Esophagus mucosa (tissue), 1 donor: Measurements from ENCODE around the gene MMP12. TPM values are rescaled to one million over a fixed set of nuclear protein-coding genes. Genes with fewer than 3 reads are reported as not detected.

ENCODE experiments used
- ATAC-seq: fragments of 200-7000 bp; cut with Tn5 transposase; one replicate; pipeline ENCODE4 v1.9.1; 2020
- total RNA-seq: library from RNA; stranded (reverse); gene quantifications from one replicate; pipeline ENCODE4 v1.2.4, GENCODE V29; 2023
- donor health status: DM: yes; HTN: yes; CAD: no.

MMP12 gene
- total RNA-seq, 1 donor from 2014 or later: 0.16 TPM

DNA sequence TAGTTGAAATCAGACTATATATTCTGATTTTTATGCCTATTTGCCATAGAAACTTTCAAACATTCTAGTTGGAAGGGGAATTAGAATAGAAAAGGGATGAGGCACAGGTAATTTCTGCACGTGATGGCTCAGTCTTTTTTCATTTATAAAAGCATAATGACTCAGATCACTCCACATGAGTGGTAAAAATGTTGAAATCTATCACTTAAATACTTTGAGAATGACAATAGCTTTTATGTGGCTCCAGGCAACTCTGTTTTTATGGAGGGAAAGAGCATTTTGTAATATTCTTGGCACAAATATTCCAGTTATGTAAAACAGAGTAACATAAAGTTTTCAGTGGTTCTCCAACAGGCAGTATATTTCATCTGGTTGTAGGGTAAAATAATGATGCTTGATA lies 25.5 kb downstream of the MMP12 start:
- ATAC-seq: no peak

DNA sequence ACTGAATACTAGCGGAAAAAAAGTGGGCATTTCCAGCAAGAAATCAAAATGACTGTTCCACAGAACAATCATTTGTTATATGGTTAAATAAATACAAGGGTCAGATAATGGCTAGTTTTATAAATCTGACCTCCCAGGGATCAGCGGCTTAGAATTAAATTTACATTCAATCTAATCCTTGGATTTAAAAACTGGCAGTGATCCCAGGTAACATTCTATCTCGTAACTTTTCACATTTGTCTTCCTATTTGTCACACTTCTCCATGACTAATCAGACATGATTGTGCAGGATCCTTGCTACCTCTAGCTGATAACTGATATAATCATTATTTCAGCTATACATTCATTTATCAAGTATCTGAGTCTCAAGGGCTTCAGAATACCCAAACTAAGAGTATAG lies 28.5 kb downstream of the MMP12 start:
- ATAC-seq: no peak

DNA sequence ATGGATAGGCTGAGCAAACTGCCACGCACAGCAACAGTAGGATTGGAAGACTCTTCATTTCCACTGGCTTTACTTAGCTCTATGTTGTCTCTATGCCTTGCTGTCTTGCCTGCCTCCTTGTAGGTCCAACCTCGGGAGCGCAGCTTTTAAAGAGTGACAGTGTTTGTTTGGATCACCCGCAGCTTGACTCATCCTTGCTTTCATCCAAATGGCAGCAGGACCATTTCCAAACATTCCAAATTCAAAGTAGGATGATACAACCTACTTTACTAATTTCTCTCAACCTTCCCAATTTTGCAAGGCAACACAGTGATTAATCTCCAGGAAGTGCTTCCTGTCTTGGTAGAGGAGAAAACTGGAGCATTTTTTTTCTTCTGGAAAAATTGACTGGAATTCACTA lies 31.3 kb downstream of the MMP12 start, which contains the start of gene MMP3:
Gene MMP3 (minus strand): TSS at position 121 of the 400 bp plus-strand sequence. CDS start 63 bp downstream, at position 58.
- no peak for ATAC-seq

DNA sequence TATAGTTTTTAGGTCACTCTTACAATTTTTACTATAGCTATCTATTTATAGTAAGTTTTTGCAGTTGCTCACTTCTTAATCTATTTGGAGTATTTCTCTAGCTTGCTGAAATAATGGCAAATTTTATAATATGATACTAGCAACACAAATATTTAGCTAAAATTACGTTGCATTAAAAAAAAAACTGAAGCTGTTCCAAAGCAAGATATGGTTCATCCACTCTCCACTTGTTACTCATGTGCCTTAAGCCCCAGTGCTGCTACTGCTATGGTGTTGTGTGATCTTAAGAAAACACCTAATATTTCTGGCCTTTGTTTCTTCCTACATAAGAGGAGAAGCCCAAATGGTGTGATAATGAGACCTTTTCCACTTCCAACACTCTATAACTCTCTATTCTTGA lies 31.9 kb downstream of the MMP12 start:
- ATAC-seq: no peak

DNA sequence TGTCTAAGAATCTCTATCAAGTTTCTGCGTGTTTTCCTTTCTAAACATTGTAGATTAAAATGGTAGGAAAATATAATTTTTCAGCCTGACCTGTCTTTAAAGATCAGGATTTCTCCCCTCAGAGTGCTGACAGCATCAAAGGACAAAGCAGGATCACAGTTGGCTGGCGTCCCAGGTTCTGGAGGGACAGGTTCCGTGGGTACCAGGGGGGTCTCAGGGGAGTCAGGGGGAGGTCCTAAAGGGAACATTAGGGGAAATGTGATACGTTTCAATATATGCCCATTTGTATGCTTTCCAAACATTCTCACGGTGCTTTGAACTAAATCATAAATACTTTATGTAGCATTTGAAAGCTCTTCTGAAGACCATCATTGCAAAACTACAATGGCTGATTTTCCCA lies 34.8 kb downstream of the MMP12 start:
- ATAC-seq: no peak

DNA sequence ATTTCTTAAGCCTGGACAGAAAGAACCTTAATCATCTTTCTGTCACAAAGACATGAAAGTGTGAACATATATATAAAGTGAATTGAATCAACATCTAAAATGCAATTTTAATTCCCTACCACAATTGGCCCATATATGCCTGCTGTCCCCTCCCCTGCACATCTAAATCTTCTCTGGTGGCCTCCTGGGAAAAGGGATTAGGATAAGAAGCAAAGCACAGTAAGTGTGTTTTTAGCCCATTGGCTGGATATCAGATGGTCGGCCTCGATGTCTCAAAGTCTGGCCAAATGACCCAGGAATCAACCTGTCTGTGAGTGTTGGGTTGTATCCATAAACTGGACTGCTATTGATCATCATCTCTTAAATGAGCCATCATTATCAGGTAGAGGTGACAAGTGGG lies 37.1 kb downstream of the MMP12 start:
- ATAC-seq: no peak

DNA sequence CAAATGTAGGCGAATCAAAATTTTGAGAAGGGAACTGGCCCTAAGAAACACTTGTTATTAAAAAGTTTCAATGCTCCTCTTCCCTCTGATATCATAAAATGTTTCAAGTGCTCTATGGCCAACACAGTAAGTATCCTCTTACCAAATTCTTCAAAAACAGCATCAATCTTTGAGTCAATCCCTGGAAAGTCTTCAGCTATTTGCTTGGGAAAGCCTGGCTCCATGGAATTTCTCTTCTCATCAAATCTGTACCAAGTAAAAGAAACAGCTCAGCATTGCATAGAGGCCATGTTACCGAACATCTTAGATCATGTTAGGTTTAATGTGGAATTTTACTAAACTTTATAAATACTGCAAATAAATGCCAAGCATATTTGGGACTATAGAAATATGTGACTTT lies 37.6 kb downstream of the MMP12 start:
- ATAC-seq: no peak

DNA sequence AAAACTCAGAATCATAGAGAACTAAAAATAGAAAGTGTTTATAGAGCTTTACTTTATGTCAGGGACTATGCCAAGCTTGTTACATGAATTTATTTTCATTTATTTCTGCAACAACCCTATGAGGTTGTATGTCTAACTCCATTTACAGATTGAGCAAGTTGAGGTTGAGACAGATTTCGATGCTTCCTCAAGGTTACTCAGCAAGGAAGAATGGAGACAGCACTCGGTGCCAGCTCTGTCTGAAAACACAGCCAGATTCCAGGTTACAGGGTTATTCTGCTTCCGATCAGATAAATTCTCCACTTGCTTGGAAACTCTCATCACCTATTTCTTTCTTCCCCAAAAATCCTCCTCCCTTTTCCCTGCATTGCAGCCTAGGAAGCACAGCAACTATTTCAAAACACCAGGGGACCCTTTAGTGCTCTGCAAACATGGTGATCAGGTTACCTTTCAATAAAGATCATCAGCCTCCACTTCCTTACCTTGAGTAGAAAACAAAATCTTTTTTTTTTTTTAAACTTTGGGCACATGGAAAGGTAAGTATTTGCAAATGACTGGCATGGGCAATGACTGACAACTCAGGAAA lies 38.4 kb downstream of the MMP12 start:
- no peak for ATAC-seq

DNA sequence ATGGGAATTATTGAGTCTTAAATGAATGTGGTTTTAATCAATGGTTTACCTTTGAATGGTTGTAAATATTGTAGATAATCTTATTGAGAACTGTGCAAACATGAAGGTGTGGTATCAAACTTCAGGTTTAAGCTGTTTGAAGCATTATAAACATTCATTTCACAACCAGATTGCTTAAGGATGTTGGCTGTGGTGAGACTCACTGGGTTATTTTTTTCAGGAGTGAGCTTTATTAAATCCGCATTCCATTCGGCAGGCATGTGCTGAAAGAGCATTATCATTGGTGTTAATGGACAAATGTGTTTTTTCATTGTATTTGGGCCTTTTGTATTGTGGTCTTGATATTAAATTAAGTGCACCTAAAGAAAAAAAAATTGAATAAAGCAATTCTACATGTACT lies 41.1 kb downstream of the MMP12 start:
- no peak for ATAC-seq

DNA sequence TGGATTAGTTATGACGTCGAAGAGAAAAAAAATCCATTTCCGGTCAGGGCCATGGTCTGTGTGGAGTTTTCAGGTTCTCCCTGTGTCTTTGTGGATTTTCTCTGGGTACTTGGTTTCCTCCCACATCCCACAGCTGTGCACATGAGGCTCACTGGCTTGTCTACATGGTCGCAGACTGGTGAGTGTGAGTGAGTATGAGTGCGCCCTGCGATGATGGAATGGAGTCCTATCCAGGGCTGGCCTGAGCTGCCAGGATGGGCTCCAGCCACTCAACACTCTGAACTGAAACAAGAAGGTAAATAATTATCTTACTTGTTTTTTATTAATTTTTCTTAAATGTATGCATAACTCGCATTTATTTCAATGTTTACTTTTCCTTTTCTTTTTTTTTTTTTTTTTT lies 42.2 kb downstream of the MMP12 start:
- no peak for ATAC-seq

DNA sequence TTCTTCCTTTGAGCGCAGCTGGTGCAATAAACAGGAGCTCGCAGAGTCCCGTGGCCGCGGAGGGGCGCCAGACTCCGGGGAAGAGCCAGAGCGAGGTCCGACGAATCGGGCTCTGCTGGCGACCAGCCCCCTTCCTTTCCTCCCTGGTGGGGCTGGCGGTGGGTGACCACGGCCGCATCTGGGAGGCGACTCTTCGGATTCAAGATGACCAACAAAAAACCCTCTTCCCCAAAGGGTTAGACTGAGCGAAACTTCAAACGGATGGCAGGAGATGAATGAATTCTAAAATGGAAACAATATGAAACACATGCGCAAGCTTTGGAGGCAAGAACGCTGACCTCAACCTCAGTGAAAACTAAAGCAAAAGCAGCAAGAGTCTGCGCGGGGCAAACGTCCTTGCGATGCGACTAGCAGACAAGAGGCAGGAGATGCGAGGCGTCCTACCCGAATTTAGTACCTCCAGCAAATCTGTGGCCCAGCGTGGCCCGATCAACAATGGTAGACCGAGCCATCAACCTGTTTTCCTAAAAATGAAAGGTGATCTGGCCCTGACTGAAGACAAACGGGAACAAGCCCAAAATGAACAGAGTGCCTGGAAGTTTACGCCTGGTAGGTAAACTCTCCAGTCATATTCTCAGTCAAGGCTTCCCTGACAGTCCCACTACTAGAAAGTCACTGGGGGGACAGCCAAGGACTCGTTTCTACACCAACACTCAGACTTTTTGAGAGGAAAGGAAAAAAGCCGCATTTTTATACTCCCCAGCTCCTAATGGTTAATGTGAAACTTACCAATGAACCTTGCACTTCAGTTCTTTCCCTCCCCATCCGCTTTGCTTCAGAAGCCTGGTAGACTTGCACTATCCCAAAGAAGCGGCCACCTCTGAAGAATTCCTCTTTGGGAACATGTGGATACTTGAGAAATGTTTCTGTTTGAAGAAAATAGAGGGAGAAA lies 43.0 kb downstream of the MMP12 start:
- no peak for ATAC-seq

DNA sequence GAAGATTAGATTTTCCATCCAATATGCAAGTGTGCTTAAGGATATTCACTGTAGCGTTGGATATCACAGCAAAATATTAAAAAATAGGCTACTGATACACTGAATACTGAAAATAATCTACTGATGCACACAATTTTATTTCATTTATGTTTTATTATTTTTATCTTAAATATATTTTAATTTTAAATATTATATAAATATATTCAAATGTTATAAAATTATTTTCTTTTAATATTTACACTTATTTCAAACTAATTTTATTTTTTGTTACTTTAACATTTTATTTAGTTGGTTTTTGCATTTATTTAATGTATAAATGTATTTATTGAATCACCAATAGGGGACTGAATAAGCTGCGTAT lies 43.7 kb downstream of the MMP12 start:
- ATAC-seq: no peak

DNA sequence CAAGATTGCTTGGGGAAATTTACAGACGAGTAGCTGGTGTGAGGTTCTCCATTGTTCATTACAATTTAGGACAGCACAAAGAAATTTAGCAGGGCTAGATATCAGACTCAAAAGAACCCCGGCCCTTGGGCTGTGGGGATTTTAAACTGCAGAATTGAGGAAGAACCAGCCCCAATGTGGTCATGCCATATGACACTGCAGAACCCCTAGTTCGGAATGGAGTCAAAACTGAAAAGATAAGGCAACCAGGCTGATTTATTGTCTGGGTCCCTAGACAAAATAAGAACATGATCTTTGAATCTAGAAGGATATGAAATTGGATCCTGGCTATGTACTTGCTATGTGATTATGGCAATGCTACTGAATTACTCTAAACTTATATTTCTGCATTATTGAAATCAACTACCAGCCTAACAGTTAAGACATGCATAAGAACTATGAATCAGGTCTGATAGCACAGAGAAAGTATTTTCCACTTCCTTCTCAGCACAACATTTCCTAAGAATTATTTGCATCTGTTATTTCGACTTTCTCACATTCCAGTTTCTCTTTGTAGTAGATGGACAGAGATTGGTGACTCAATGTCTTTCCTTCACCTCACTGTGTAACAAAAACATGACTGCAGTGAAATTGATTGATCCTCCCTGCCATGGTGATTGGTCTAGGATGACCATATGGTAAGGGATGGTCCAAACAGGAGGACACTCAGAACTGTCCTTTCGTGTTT lies 44.6 kb downstream of the MMP12 start:
- no peak for ATAC-seq

DNA sequence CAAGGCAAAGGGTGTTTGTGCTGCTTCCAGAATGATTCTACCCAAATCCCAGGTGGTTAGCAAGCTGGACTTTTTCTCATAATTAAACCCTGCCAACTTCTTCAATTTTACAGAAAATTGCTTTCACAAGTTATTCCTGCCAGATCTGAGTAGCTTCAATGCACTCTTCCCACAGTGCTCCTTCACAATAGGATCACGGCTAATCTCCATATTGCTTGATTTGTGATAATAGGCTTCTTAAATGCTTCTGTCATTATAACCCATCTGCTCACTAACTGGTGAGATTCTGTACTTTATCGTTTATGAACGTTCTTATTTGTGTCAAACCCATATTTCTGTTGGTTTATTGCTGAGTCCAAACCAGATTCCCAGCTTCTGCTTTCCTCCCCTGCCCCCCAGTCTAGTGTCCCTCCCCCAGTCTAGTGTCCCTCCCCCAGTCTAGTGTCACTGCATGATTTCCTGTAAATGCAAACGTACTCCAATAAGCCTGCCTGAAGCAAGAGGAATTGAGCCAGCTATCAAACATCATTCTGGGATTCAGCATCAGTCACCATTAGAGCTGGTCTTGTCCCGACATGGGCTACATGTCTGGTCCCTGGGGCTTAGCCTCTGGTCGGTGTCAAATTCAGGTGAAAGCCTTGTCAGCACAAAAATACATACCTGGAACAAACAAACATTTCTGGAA lies 45.3 kb downstream of the MMP12 start:
- no peak for ATAC-seq

DNA sequence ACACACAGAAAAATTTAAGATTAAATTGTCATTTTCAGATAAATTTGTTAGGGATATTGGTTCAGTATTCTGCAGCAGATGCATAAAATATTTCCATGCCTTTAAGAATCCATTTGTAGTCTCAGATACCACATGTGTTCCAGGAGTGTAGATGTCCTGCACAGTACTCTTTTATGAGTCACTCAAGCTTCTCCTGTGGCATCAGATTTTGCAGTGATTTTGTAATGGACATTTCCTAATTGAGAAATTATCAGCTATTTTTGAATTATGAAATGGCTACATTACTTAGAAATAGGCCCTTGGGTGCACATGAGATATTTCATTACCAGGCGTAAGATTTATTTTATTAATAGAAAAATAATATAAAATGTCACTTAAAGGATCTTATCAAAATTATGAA lies 50.2 kb downstream of the MMP12 start:
- no peak for ATAC-seq

DNA sequence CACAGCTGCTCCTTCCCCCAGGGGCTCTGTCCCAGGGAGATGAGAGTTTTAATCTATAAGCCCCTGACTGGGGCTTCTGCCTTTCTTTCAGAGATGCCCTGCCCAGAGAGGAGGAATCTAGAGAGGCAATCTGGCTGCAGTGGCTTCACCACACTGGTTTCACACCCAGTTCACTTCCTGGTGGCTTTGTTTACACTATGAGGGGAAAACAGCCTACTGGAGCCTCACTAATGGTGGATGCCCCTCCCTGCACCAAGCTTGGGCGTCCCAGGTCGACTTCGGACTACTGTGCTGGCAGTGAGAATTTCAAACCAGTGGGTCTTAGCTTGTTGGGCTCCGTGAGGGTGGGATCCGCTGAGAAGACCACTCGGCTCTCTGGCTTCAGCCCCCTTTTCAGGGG lies 55.3 kb downstream of the MMP12 start:
- no peak for ATAC-seq

DNA sequence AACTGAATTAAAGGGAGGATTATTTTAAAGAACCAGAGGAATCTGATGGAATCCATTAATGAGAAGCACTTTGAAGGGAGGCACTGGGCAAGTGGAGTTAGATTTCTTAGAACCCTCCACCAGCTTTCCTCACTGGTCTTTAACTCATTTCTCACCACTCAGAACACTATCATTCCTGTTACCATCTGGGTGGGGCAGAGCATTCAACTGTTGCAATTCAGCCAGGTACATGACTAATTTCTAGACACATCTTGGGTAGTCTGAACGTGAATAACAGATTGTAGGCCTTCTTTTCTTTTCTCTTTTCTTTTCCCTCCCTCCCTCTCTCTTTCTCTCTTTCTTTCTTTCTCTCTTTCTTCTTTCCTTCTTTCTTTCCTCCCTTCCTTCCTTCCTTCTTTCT lies 61.3 kb downstream of the MMP12 start:
- ATAC-seq: peak; percentile 65

Other genes starting within 250 kb of the MMP12 start
- not detected for gene MMP20, start 249.7 kb downstream of the MMP12 start, total RNA-seq
- gene MMP27, start 169.2 kb downstream of the MMP12 start, total RNA-seq: not detected
- not detected for gene MMP8, start 150.0 kb downstream of the MMP12 start, total RNA-seq
- 1.4 TPM for gene MMP10, start 94.4 kb downstream of the MMP12 start, total RNA-seq
- gene MMP1, start 76.8 kb downstream of the MMP12 start, total RNA-seq: 3.5 TPM
- gene MMP3, start 31.4 kb downstream of the MMP12 start, total RNA-seq: 0.56 TPM
- not detected for gene MMP13, start 80.8 kb upstream of the MMP12 start, total RNA-seq
- 31.4 TPM for gene DCUN1D5, start 217.2 kb upstream of the MMP12 start, total RNA-seq
- 7.9 TPM for gene DYNC2H1, start 234.4 kb upstream of the MMP12 start, total RNA-seq